Panc1 (cell line): ENCODE results near the gene NFATC2.

Source experiments
- POLR2AphosphoS5 ChIP-seq: IDR thresholded peaks from 2 replicates; pipeline ENCODE4 v1.6.1; 2012; ENCODE audit warnings: mild to moderate bottlenecking, low read depth, low read length, moderate library complexity
- SIN3A ChIP-seq: IDR thresholded peaks from 2 replicates; pipeline ENCODE4 v1.6.1; 2012; ENCODE audit warnings: low read depth, mild to moderate bottlenecking, low read length, moderate library complexity, borderline replicate concordance; ENCODE audit not compliant: insufficient read depth
- TCF7L2 ChIP-seq: IDR thresholded peaks from 2 replicates; pipeline ENCODE4 v1.6.1; 2011; ENCODE audit warnings: mild to moderate bottlenecking, low read depth, low read length, inconsistent platforms
- TF ChIP-seq, protein P1 (sequence below), 2 experiments: IDR thresholded peaks; 2 replicates each; pipeline ENCODE4 v1.6.1; 2011 to 2012; ENCODE audit warnings: low read depth in 2 of 2, control low read depth in 1 of 2, low read length in 1 of 2, mild to moderate bottlenecking in 1 of 2, moderate library complexity in 1 of 2; ENCODE audit not compliant: insufficient read depth in 1 of 2
- TF ChIP-seq, protein P2 (sequence below): fragments of 450-650 bp; IDR thresholded peaks from 2 replicates; pipeline ENCODE4 v1.5.1; 2017; ENCODE audit warnings: mild to moderate bottlenecking

- no peak; the same call in 1 of the 2 replicates for TF ChIP-seq SIN3A
- TF ChIP-seq, protein P1, sequence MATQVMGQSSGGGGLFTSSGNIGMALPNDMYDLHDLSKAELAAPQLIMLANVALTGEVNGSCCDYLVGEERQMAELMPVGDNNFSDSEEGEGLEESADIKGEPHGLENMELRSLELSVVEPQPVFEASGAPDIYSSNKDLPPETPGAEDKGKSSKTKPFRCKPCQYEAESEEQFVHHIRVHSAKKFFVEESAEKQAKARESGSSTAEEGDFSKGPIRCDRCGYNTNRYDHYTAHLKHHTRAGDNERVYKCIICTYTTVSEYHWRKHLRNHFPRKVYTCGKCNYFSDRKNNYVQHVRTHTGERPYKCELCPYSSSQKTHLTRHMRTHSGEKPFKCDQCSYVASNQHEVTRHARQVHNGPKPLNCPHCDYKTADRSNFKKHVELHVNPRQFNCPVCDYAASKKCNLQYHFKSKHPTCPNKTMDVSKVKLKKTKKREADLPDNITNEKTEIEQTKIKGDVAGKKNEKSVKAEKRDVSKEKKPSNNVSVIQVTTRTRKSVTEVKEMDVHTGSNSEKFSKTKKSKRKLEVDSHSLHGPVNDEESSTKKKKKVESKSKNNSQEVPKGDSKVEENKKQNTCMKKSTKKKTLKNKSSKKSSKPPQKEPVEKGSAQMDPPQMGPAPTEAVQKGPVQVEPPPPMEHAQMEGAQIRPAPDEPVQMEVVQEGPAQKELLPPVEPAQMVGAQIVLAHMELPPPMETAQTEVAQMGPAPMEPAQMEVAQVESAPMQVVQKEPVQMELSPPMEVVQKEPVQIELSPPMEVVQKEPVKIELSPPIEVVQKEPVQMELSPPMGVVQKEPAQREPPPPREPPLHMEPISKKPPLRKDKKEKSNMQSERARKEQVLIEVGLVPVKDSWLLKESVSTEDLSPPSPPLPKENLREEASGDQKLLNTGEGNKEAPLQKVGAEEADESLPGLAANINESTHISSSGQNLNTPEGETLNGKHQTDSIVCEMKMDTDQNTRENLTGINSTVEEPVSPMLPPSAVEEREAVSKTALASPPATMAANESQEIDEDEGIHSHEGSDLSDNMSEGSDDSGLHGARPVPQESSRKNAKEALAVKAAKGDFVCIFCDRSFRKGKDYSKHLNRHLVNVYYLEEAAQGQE (IDR thresholded peaks at IDR 0.05; ENCODE audit: insufficient read depth in 1 of 2, low read depth in 2 of 2, low read length in 1 of 2) = 0 out of 4 replicates have a peak, but pooled peaks of 1 of the 2 experiments have one; percentile 12
- TF ChIP-seq, protein P2, sequence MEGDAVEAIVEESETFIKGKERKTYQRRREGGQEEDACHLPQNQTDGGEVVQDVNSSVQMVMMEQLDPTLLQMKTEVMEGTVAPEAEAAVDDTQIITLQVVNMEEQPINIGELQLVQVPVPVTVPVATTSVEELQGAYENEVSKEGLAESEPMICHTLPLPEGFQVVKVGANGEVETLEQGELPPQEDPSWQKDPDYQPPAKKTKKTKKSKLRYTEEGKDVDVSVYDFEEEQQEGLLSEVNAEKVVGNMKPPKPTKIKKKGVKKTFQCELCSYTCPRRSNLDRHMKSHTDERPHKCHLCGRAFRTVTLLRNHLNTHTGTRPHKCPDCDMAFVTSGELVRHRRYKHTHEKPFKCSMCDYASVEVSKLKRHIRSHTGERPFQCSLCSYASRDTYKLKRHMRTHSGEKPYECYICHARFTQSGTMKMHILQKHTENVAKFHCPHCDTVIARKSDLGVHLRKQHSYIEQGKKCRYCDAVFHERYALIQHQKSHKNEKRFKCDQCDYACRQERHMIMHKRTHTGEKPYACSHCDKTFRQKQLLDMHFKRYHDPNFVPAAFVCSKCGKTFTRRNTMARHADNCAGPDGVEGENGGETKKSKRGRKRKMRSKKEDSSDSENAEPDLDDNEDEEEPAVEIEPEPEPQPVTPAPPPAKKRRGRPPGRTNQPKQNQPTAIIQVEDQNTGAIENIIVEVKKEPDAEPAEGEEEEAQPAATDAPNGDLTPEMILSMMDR = no peak
- TF ChIP-seq POLR2AphosphoS5 = no peak
- TF ChIP-seq TCF7L2 = no peak
Measured at GRCh38 chr20:51562027-51562331, 19.5 kb upstream of the NFATC2 start.
